ENCODE measurements around the gene SDC1. TPM values are rescaled to one million over a fixed set of nuclear protein-coding genes. Genes with fewer than 3 reads are reported as not detected.

The SDC1 gene
- total and polyA plus RNA-seq, 12 donors: 3.1 to 74.2 (median 18.0) TPM

DNA sequence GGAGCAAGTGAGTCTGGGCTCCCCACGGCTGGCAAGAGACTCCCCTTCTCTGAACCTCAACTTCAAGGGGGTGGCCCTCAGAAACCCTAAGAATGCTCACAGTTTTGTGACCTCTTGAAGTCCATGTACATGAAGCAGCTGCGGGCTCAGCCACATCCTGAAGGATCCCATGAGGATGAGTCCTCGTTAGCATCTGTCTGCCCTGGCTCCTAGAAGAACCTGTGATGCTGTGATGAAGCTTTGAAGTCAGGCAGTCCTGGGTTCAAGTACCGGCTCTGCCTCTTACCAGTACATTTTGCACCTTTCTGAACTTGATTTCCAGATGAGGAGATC, 38.1 kb downstream of the SDC1 start:
- intact Hi-C loops (cut with DNase I): no loop called here
- Histone ChIP-seq H3K4me3 (no peak overlapping the region), H3K36me3 (replicated peaks in 1 of 2) (no peaks in the 10 kb centered on the region), H3K27ac (peak overlapping the region in 2 of 5 donors; percentile 48 to 87), H3K9me3 (replicated peaks in 1 of 3) (no peaks in the 10 kb centered on the region), H3K4me1 (replicated peaks in 1 of 2) (peaks cover 7 to 15% of the 10 kb centered on the region in 2 donors), H3K27me3 (no peaks in the 10 kb centered on the region)
- TF ChIP-seq, protein P1, sequence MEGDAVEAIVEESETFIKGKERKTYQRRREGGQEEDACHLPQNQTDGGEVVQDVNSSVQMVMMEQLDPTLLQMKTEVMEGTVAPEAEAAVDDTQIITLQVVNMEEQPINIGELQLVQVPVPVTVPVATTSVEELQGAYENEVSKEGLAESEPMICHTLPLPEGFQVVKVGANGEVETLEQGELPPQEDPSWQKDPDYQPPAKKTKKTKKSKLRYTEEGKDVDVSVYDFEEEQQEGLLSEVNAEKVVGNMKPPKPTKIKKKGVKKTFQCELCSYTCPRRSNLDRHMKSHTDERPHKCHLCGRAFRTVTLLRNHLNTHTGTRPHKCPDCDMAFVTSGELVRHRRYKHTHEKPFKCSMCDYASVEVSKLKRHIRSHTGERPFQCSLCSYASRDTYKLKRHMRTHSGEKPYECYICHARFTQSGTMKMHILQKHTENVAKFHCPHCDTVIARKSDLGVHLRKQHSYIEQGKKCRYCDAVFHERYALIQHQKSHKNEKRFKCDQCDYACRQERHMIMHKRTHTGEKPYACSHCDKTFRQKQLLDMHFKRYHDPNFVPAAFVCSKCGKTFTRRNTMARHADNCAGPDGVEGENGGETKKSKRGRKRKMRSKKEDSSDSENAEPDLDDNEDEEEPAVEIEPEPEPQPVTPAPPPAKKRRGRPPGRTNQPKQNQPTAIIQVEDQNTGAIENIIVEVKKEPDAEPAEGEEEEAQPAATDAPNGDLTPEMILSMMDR (IDR thresholded peaks at IDR 0.05): no peak
- TF ChIP-seq POLR2A (IDR thresholded peaks at IDR 0.05): no peak
- whole genome bisulfite sequencing, 4 donors: 69 to 80% (median 72%) methylated on average over 2 to 4 of the region's 4 CpGs
- DNase-seq: no peak

DNA sequence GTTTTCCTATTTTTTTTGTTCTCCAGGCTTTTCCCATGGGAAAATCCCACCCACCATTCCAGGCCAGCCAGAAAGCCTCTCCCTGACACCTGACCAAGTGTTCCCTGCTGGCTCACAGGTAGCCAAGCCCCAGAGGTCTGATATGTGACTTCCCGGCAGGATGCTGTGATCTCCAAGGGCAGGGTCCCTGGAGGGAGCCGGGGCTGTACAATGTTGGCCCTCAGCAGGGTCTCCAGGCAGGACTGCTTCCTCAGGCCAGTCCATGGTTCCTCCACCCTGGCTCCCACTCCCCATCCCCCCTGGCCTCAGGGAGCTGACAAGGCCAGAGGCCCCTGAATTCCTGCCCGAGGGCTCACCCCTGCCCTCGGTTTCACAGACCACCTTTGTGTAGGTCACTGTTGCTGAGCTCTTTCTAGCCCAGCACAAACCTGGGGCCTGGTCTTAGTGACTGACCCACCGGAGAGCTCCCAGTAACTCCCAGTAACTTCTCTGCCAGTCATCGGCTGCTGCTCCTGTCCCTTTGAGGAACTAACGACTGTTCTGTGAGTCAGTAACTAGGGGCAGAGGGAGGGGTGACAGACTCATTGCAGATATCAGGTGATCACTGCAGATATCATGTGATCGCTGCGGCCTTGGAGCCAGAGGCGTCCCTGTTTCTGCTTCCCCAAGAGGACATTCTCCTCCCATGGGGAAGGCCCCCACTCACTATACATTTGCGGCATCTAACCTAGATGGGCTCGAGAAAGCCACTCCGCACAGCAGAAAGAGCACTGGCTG, 38.7 kb downstream of the SDC1 start:
- H3K4me1 ChIP-seq (replicated peaks in 1 of 2): peaks cover 7 to 15% of the 10 kb centered on the region in 2 donors
- intact Hi-C loops (cut with DNase I): no loop called here
- H3K36me3 ChIP-seq (replicated peaks in 1 of 2): no peaks in the 10 kb centered on the region
- H3K9me3 ChIP-seq (replicated peaks in 1 of 3): no peaks in the 10 kb centered on the region
- 39 to 69% (median 48%) methylated on average over 10 to 13 of the region's 13 CpGs for WGBS, 4 donors
- DNase-seq: peak; percentile 78 to 93 (median 92)
- TF ChIP-seq, protein P1 (IDR thresholded peaks at IDR 0.05): no peak
- TF ChIP-seq POLR2A (IDR thresholded peaks at IDR 0.05): peak; percentile 22 to 92
- no peak overlapping the region for H3K4me3 ChIP-seq
- H3K27ac ChIP-seq: peak overlapping the region in 4 of 5 donors; percentile 26 to 87 (median 57)
- no peaks in the 10 kb centered on the region for H3K27me3 ChIP-seq

DNA sequence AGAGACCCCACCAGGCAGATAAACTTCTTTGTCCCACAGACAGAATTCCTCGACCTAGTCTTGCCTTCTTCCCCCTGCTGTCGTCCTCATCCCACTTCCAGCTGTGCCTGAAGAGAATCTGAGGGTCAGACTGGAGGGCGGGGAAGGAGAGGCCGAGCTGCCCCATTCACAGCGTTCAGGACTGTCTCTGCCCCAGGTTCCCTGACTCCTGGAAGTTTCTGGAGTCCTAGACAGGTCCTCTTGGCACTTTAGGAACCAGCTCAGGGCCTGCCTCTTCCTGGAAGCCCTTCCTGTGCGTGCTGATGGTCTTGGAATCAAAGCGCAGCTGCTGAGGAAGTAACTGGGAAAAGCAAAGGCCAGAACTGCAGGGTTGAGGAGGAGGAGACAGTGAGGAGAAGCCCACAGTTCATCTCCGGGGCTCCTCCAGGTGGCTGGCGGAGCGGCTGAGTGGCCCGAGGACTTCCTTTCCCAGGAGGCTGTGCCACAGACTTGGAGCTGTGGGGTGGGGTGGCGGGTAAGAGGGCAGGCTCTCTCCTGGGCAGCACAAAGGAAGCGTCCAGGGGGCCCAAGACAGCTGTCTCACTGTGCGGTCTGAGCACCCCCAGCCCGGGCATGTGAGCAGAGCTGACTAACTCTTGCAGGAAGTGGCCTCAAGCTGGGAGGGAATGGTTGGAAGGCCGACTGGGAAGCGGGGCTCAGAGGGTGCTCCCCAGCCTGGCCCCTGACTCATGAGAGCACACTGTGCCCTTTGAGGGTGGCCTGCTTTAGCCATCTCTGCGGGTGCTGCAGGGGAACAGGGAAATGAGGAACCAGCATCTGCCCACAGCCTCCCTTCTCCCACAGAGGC, 39.5 kb downstream of the SDC1 start:
- no peak for TF ChIP-seq POLR2A (IDR thresholded peaks at IDR 0.05)
- TF ChIP-seq, protein P1 (IDR thresholded peaks at IDR 0.05): no peak
- Histone ChIP-seq H3K4me1 (replicated peaks in 1 of 2) (peaks cover 7 to 15% of the 10 kb centered on the region in 2 donors), H3K27ac (peak overlapping the region in 2 of 5 donors; percentile 79 to 87), H3K36me3 (replicated peaks in 1 of 2) (no peaks in the 10 kb centered on the region), H3K27me3 (no peaks in the 10 kb centered on the region), H3K9me3 (replicated peaks in 1 of 3) (no peaks in the 10 kb centered on the region), H3K4me3 (no peak overlapping the region)
- intact Hi-C loops (cut with DNase I): no loop called here
- DNase-seq: peak in 2 of 7 donors; percentile 30 to 32
- WGBS, 4 donors: 68 to 81% (median 77%) methylated on average over 14 to 18 of the region's 18 CpGs
